ENCODE measurements around the gene RICTOR.

RICTOR gene

GRCh38 chr5:38938973-38939372 is 135.2 kb downstream of the RICTOR start:
- no peak for DNase-seq (ENCODE audit: low spot score)

- no peak for DNase-seq (ENCODE audit: low spot score)
Measured at GRCh38 chr5:38938424-38938823, 135.8 kb downstream of the RICTOR start.

GRCh38 chr5:38936269-38936668 is 137.9 kb downstream of the RICTOR start:
- no peak for DNase-seq (ENCODE audit: low spot score)

- DNase-seq (ENCODE audit: low spot score): no peak
Measured at GRCh38 chr5:38935437-38935836, 138.8 kb downstream of the RICTOR start.

GRCh38 chr5:38932854-38933408 is 141.3 kb downstream of the RICTOR start:
- DNase-seq (ENCODE audit: low spot score): no peak

- peak; percentile 3 for DNase-seq (ENCODE audit: low spot score)
Measured at GRCh38 chr5:38931731-38932130, 142.5 kb downstream of the RICTOR start.

GRCh38 chr5:38929838-38930237 is 144.4 kb downstream of the RICTOR start:
- no peak for DNase-seq (ENCODE audit: low spot score)

GRCh38 chr5:38927470-38927869 is 146.7 kb downstream of the RICTOR start:
- no peak for DNase-seq (ENCODE audit: low spot score)

- peak; percentile 64 for DNase-seq (ENCODE audit: low spot score)
Measured at GRCh38 chr5:38926121-38926520, 148.1 kb downstream of the RICTOR start.

- no peak for DNase-seq (ENCODE audit: low spot score)
Measured at GRCh38 chr5:38925154-38925925, 148.9 kb downstream of the RICTOR start.

- no peak for DNase-seq (ENCODE audit: low spot score)
Measured at GRCh38 chr5:38923661-38924451, 150.3 kb downstream of the RICTOR start.

GRCh38 chr5:38922199-38922598 is 152.0 kb downstream of the RICTOR start:
- DNase-seq (ENCODE audit: low spot score): no peak

GRCh38 chr5:38921174-38921573 is 153.0 kb downstream of the RICTOR start:
- DNase-seq (ENCODE audit: low spot score): no peak

GRCh38 chr5:38916802-38917201 is 157.4 kb downstream of the RICTOR start:
- DNase-seq (ENCODE audit: low spot score): no peak

GRCh38 chr5:38913714-38914113 is 160.5 kb downstream of the RICTOR start:
- DNase-seq (ENCODE audit: low spot score): no peak

GRCh38 chr5:38911933-38912332 is 162.3 kb downstream of the RICTOR start:
- DNase-seq (ENCODE audit: low spot score): no peak

- no peak for DNase-seq (ENCODE audit: low spot score)
Measured at GRCh38 chr5:38906503-38906902, 167.7 kb downstream of the RICTOR start.

- no peak for DNase-seq (ENCODE audit: low spot score)
Measured at GRCh38 chr5:38905516-38905915, 168.7 kb downstream of the RICTOR start.

- no peak for DNase-seq (ENCODE audit: low spot score)
Measured at GRCh38 chr5:38899936-38900335, 174.3 kb downstream of the RICTOR start.

- no peak for DNase-seq (ENCODE audit: low spot score)
Measured at GRCh38 chr5:38896760-38897159, 177.4 kb downstream of the RICTOR start.

- DNase-seq (ENCODE audit: low spot score): no peak
Measured at GRCh38 chr5:38892363-38892762, 181.8 kb downstream of the RICTOR start.

- no peak for DNase-seq (ENCODE audit: low spot score)
Measured at GRCh38 chr5:38891563-38891962, 182.6 kb downstream of the RICTOR start.

- no peak for DNase-seq (ENCODE audit: low spot score)
Measured at GRCh38 chr5:38889424-38889823, 184.8 kb downstream of the RICTOR start.
